Activated CD4-positive, CD25-positive, alpha-beta regulatory T cell treated with anti-CD3 and anti-CD28 coated beads, Interleukin-2, amount 50 U/mL, for 72 hours (primary cell): Measurements from ENCODE around the gene FAM221B.

ENCODE experiments used
- DNase-seq: peaks from one replicate; pipeline ENCODE4 v3.0.0; 2021

Gene FAM221B

DNA sequence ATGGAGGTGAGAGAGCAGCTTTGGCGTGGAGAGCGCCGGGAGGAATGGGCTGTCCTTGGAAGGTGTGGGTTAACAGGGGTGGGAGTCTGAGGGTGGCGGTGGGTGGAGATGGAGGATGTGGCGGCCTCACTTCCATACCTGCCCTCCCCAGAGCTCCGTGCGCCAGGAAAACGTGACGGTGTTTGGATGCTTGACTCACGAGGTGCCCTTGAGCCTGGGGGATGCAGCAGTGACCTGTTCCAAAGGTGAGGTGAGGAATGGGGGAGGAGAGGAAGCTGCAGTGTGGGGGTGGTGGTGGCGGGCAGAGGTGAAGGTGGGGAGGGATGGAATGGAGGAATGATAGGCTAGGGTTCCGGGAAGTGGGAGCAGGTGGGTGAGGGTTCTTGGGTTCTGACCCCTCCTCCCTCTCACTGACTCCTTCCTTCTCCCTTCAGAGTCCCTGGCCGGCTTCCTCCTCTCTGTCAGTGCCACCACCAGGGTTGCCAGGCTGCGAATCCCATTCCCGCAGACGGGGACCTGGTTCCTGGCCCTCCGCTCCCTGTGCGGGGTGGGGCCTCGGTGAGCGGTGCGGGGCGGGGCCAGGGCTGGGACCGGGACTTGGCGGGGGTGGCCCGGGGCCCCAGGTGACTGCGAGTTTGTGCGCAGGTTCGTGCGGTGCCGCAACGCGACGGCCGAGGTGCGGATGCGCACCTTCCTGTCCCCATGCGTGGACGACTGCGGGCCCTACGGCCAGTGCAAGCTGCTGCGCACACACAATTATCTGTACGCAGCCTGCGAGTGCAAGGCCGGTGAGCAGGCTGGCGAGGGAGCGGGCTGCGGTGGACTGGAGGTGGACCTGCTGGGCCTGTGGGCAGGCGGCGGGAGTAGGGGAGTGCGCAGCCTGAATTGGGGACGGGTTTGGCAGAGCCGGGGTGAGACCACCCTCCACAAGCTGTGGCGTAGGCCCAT, 17.6 kb upstream of the FAM221B start:
- no peak for DNase-seq

DNA sequence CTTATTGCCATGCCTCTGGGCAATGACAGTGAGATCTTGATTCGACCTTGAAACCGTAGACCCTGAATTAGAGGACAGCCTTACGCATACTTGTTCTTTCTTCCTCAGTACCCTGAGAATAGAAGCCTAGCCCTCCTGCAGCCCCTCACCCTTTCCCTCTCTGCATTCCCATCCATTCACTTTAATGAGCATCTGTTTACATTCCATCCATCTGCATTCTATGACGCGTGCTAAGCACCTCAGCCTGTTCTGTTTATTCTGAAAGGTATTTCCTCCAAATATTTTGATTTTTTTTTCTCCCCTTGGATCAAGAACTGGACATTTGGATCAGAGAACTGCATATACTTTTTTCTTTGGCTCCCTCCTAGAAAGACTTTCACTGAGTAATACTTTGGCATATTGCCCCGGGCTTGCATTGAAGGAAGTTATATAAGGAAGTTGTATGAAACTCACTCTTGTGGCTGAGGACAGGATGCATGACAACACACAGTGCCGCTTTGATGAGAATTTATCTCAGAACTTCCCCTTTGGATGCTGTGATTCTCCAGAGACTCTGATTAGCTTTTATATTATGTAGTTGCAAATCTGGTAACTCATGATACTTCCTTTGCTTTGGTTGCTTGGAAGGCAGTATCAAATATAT, 16.2 kb upstream of the FAM221B start:
- DNase-seq: no peak

DNA sequence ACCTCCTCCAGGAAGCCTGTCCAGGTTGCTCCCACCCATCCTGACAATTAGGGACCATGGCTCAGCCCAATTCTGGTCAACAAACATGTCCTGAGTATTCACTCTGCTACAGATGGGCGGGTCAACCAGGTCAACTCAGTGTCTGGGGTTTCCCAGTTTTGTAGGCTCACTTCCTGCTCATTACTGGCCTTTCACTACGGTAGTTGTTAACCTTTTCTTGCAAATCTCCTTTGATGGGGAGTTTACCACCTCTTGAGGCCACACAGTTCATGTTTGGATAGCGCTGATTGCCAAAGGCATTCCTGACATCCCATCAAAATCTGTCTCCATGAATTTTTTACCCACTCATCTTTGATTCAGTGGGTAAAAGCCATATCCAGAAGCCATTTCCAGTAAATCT, 14.3 kb upstream of the FAM221B start:
- no peak for DNase-seq

DNA sequence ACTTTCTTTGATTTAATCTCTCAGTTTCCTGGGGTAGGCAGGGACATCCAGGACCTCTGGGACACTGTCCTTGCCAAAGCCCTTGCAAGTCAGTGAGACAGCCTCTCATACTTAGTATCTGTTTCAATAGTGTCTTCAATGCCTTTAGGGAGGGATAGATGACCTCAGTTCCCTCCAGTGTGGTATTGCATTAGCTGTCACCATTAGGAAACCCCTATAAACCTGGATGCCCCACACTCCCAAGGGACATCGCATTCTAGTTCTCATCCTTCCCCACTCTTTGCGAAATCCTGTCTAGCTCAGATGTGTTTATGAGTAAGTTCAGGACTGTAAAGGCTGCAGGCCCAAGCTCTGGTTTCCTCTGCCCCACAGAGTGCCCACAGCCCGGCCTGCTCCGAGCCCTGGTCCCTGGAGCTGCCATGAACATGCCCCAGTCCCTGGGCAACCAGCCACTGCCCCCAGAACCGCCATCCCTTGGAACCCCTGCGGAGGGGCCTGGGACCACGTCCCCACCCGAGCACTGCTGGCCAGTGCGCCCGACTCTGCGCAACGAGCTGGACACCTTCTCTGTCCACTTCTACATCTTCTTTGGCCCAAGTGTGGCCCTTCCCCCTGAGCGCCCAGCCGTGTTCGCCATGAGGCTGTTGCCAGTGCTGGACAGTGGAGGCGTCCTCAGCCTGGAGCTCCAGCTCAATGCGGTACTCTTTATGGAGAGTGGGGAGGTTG, 13.7 kb upstream of the FAM221B start:
- no peak for DNase-seq

DNA sequence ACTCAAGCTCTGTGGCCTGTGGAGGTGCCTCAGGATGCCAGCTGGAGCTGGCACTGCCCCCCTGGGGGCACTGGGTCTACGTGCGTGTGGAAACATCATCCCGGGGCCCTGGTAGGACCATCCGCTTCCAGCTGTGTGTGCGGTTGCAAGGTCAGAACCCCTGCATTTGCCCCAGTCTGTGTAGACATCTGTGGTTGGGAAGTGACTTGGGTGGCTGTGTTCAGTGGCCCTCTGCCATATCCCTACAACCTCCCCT, 13.0 kb upstream of the FAM221B start:
- no peak for DNase-seq

DNA sequence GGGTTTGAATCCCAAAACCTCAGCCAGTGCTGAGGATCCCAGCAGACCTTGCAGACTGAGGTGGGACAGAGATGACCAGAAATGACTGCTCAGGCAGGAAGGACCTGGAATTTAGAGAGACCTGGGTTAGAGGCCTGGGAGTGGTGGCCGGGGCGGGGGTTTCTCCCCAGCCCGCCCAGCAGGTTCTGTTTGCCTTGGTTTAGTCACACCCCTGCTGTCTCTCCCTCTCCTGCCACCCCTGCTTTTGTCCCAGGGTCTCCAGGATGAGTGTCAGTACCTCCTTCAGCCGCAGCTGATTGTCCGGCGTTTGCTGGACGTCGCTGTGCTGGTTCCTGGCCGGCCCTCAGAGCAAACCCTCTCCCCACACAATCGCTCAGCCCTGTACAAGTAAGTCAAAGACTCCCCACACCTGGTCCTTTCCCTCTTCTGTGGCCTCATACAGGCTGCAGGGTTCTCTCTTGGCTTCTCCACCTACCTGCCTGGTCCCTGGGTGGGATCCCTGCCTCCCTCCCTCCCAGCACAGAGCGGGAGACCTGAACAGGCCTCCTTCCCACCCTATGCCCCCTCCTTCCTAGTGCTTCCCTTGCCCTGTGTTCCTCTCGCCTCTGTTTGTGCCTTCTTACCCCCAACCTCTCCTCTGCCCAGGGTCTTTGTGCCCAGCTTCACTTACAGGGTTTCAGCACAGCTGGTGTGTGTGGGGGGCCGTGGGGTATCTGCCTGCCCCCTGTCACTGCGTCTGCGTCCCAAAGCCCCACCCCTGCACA, 12.5 kb upstream of the FAM221B start:
- DNase-seq: no peak

DNA sequence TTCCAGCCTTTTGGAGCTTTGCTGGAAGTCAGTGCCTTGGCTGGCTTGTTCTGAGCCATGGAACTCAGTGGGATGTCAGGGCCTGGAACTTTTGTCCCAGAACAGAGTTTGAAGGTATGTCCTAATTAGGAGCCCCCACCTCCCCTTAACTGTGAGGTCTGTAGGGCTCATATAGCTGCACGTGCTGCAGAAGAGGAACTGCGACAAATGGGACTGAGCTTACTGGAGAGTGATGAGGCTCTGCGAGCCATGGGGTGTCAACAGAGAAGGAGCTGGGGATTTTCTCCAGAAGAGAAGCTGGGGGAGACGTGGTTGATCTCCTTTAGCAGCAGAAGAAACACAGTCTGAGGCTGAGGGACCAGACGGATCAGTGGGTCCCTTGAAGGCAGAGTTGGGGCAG, 11.4 kb upstream of the FAM221B start:
- no peak for DNase-seq

DNA sequence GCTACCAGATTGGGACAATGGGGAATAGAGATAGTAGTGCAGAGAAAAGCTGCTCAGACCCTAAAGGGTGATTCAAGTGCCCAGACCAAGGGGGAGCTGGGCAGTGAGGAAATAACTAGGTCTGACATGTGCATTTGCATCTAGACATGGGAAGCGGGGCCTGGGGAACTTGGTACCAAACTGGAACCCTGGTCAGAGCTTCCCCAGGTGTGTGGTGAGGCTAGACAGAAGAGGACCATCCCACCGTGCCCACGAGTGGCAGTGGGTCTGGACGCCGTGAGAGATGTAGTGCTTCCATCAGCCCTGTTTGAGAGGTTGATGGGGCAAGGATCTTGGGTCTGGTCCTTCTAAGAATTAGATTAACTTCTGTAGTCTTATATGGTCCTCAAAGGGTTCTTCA, 8.1 kb upstream of the FAM221B start:
- no peak for DNase-seq

DNA sequence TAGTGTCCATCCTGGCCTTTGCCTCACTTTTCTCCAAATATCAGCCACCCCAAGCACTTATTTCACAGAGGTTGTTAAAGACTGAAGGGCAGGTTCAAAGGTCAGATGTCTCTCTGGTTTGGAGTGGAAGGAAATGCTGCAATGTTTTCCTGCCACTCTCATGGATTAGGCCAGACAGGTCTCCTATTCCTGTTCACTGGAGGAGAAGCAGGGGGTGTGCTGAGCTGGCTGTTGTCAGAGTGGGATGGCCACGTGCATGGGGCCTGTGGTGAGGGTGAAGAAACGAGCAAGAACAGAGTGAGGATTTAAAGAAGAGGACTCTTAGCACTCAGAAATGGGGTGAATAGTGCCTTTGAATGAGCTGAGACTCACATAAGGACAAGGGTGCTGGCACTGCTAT, 7.2 kb upstream of the FAM221B start:
- no peak for DNase-seq

DNA sequence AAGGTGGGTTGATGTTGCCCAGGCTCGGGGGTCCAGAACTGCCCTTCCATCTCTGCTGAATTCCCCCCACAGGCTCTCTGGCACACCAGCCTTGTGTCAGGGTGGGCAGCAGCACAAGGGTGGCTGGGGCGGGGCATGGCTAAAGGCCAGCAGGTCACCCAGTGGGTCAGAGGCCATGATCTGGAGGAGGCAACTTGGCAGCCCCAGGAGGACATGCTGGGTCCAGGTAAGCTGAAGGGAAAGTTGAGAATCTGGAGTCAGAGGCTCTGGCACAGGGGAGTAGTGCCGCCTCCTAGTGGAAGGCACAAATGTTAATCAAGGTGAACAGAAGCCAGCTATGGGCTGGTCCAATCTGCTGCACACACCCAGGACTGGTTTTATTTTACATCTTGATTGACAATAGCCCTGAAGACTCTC, 6.7 kb upstream of the FAM221B start:
- no peak for DNase-seq

DNA sequence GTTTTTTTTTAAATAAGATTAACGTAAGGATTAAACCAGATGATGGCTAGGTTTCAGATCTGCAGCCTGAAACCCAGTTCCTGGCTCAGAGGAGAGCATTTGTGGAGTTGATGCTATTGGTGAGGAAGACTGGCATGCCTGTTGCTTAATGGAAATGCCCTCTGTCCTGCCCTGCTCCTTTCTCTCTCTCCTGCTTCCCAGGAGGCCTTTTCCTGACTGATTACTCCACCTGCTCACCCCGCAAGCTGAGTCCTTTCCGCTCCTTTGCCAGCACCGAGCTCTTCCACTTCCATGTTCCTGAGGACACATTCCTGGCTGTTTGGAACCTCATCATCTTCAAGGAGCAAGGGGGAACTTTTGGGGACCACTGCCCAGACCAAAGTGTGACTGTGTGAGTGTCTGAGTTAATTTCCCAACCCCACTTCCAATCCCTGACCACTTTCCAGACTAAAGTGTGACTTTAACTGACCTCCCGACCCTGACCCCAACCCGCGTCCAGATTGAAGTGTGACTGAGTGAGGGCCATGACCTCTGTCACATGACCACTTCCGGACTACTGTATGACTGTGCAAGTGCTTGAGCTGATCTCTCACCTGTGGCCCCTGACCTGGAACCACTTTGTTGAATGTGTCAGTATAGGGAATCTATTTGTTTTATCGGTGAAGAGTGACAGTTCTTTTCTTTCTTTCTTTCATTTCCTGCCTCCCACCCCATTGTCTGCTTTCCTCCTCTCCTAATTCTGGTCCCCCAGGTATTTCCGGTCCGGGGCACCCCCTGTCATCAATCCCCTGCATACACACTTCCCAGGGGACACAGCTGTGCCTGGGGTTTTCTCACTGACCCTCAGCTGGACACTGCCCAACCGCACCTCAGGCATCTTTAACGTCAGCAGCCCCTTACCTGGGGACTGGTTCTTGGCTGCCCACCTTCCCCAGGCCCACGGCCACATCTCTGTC, 6.0 kb upstream of the FAM221B start:
- no peak for DNase-seq

DNA sequence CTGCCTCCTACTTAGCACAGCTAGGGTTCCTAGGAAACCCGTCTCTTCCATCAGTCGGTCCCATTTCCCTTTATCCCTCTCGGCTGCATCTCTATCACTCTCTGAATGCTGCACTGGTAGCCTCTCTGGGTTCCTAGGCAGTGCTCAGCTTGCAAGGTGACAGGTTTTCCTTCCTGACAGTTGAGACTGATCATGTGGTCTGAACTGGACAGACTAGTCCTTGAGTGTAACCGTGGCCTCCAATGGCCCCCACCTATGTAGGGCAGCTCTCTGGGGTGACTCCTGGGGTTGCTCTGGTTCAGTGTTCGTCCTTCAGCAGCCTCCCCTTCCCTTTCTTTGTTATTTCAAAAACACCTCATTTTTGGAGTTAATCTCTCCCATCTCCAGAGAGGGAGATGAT, 4.3 kb upstream of the FAM221B start:
- DNase-seq: no peak

DNA sequence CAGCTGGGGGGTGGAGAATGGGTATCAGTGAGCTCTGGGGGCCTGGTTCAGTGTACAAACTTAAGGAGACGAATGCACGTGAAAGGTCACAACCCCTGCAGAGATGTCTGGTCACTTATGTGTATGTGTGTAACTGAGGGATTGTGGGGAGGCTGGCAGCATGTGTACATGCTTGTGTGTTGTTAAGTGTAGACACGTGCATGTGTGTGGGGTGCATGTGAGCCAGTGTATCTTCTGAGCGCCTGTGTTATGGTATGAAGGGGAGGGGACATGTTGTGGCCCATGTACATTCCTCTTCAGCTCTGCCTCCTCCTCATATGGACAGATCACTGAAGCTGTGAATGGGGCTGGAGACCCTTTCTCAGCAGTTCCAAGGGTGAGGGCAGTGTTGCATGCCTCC, 2.5 kb upstream of the FAM221B start:
- DNase-seq: no peak

DNA sequence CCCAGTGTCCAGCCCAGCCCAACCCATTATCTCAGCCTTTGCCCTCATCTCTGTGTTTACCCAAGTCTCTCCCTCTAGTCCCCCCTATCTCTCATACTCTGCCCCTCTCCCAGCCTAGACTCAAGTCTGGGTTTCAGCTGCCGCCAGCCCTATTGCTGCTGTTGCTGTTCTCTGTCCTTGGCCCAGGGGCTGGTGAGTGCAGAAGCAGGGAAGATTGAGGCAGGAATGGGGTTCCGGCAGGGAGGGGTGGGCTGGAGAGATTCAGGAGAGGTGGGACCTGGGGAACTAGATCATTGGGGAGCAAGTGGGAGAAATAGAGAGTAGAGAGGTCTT, 1.2 kb upstream of the FAM221B start:
- no peak for DNase-seq

DNA sequence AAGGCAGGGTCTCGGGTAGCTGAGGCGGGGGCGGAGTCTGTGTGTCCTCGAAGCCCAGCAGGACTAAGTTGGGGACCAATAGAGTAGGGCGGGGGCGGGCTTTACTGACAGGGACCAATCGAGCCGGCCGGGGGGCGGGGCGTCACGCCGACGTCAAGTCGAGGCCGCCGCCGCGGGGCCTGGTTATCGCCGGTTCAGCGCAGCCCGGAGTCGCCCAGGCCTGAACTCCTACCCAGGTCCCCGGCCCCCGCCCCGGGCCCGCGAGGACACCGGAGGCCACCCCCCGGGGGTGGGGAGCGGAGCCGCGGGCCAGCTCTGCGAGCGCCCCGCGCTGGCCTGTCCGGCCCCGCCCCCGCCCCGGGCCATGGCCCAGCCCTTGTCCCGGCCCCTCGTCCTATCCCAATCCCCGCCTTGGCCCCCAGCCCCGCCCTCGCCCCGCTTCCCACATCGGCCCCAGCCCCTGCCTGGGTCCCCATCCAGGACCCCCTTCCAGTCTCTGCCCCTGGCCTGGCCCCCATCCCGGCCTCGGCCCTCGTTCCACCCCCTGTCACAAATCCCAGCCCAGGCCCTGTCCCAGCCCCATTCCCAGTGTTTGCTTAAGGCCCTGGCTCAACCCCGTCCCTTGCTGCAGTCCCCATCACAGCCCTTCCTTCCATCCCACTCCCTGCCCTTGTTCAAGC, 692 bp upstream of the FAM221B start, which contains the start of gene TMEM8B:
Gene TMEM8B, plus strand, starts transcription at position 145 of the 680 bp plus-strand sequence. Its CDS starts 220 bp downstream, at position 365.
- peak; percentile 92 for DNase-seq

DNA sequence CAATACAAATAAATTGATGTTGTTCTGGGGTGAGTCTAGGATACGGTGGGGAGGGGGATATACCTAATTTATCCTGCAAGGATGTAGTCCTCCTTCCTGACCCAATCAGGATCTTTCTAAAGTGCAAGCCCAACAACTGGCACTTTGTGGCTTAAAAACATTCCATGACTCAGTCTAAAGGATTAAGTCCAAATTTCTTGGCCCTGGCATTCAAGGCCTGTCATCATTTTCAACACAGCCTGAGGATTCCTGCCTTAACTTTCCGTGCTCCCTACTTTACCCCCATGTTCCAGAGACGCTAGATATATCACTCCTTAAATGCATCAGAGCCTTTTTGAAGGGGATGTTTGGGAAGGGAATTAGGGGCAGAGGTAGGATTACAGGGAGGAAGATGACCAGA, 1.0 kb downstream of the FAM221B start:
- no peak for DNase-seq

DNA sequence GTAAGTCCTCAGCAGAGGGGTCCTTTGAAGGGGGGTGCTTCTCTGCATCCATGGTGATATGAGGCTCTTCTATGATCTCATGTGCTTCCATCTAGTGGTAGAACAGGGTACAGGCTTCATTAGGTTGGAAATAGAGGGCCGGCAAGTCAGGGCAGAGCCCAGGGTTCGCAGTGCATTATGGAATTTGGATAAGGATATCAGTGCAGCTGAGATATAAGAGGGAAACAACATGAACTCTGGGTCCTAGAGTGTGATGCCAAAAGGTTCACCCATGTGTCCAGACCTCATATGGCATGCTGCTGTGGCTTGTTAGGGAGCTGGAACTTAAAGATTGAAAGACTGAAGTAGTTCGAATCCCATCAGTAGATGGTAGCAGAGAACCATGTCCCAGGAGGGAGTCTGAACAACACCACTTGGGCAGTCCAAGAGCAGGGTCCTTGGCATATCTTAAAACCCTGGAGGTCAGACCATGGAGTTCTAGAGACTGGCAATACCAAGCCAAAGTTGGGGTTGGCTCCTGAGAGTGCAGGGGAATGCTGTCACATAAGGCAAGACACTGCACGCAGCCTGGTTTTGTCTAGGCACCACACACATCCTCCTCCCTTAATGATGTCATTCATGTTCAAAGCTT, 2.3 kb downstream of the FAM221B start:
- DNase-seq: no peak

DNA sequence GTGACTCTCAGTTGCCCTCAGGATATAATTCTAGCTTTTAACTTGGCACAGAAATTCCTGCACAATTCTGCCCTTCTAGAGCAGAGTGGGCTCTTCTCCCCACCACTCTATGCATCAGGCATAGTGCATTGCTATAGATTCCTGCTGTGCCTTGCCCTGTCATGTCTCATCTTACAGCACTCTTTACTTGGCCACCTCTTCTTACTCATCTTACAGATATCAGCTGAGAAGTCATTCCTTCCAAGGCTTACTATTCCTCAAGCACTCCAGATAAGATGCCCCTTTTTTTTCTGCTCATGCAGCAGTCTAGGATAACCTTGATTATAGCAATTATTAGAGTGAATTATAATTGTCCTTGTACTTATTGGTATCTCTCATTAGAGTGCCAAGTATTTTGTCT, 5.6 kb downstream of the FAM221B start:
- DNase-seq: no peak

DNA sequence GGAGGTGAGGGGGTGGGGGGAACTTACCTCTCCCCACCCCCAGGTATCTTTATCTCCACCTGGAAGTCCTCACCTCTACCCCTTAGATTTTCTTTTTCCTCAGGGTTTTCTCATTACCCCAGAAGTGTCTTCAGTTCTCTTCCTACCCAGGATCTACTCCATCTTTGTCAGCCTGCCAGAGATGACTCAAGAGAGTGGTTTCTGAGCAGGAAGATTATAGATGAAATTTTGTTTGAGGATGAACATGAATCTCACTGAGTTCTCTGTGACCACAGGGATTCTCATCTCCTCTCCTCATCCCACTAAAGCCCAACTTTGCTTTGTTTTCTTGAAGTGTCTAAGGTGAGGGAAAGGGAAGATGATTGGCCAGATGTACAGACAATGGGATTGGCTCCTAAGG, 8.5 kb downstream of the FAM221B start:
- DNase-seq: no peak

DNA sequence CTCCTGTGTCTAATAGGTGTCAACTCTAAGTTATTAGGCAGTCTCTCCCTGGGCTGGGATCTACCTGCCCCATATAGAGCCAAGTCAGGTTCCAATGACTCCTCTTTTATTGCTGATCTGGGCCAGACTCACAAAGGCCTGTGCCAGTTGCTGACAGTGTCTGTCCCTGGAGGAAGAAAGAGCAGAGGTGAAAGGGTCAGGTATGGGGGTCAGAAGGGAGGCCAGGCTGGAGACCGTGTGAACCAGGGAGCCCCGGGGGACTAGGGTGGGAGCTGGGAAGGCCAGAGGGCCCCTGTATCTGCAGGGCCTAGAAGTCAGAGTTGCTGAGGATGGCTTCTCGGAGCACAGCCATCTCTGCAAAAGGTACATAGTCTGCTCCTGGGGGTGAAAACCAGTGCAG, 10.2 kb downstream of the FAM221B start:
- DNase-seq: no peak

DNA sequence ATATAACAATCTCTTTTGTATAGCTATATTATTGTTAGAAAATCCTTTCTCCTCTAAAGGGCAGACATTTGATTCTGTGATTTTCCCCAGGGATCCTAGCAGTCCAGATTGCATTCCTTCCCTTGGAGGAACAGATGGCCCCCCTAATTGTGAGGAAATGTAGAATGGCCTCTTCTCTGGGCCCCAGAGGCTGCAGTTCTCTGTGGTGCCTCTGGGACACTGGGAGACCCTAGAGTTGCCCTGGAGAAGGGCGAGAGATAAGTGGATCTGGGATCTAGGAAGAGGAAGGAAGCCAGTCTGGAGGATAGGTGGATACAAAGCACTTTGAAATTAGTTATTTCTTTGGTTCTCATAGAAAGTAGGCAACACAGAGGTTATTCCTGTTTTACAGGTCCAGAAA, 11.8 kb downstream of the FAM221B start:
- no peak for DNase-seq
